Adrenal gland (tissue), 12 donors: ENCODE results near the gene COMMD1. TPM values are rescaled to one million over a fixed set of nuclear protein-coding genes. Genes with fewer than 3 reads are reported as not detected.

ENCODE experiments used
- DNase-seq, 7 donors: peaks; one replicate each; pipeline ENCODE4 v3.0.0-alpha.2; 2019 to 2020
- H3K27ac ChIP-seq, 5 donors: fragments of 200-600 bp; sonication (generic) in 4 of 5; 1 replicate in 3 of 5; 2 replicates in 2 of 5; pipeline versions ENCODE4 v1.5.1 to v1.8.0; 2016 to 2020; ENCODE audit warnings: mild to moderate bottlenecking in 1 of 5
- H3K27me3 ChIP-seq: fragments of 200-600 bp; 2 replicates; pipeline ENCODE4 v1.8.0; 2021
- H3K36me3 ChIP-seq, 2 donors: fragments of 200-600 bp; replicated peaks in 1 of 2; 1 replicate in 1 of 2; 2 replicates in 1 of 2; pipeline versions ENCODE4 v1.5.1 to v1.8.0; 2018 to 2022
- H3K4me1 ChIP-seq, 2 donors: fragments of 200-600 bp; replicated peaks in 1 of 2; 1 replicate in 1 of 2; 2 replicates in 1 of 2; pipeline versions ENCODE4 v1.5.1 to v1.8.0; 2018 to 2021
- H3K4me3 ChIP-seq, 4 donors: fragments of 200-600 bp; sonication (generic) in 3 of 4; one replicate each; pipeline ENCODE4 v1.5.1; 2016 to 2018
- H3K9me3 ChIP-seq, 3 donors: fragments of 200-600 bp; sonication (generic) in 1 of 3; replicated peaks in 1 of 3; 1 replicate in 2 of 3; 2 replicates in 1 of 3; pipeline versions ENCODE4 v1.5.1 to v1.8.0; 2016 to 2021
- CTCF ChIP-seq, 6 experiments: fragments of 450-650 bp in 4 of 6; fragments of 200-600 bp in 2 of 6; sonication (generic) in 1 of 6; IDR thresholded peaks; 1 replicate in 5 of 6; 2 replicates in 1 of 6; pipeline versions ENCODE4 v1.5.1 to v1.8.0; 2016 to 2021; ENCODE audit warnings: antibody characterized with exemption in 6 of 6, mild to moderate bottlenecking in 2 of 6, moderate library complexity in 1 of 6
- POLR2A ChIP-seq, 2 donors: fragments of 450-650 bp; IDR thresholded peaks; one replicate each; pipeline ENCODE4 v1.6.1; 2017; ENCODE audit warnings: antibody characterized with exemption in 2 of 2, mild to moderate bottlenecking in 2 of 2, moderate library complexity in 1 of 2
- WGBS, 4 donors: extraction: QIAGEN DNeasy Blood & Tissue Kit in 2 of 4; methylation state at CpG; one replicate each; pipeline versions ENCODE4 v1.1.5 to v1.1.7; 2013 to 2017; 5-methylcytosine and 5-hydroxymethylcytosine counted together
- intact Hi-C, 2 donors: fragments of 100-400 bp; cut with DNase I; formaldehyde crosslinking; loops; one replicate each; pipeline versions ENCODE4 v1.14.1 to v1.15.0; 2022 to 2023
- polyA plus RNA-seq, 3 donors: library from polyadenylated mRNA; stranded (reverse); fragments of 200-250 nt in 2 of 3; fragments of 350-450 nt in 1 of 3; fragmentation: Illumina TruSeq in 1 of 3; extraction: RNeasy Lipid Tissue Mini Kit (QIAGEN cat#74804) in 1 of 3; gene quantifications; one replicate each; pipeline ENCODE4 v1.2.3, GENCODE V29; 2013 to 2014
- total RNA-seq, 9 donors: library from RNA; depleted of rRNA in 4 of 9; stranded (reverse); fragments of >200 nt in 4 of 9; fragments of 120-200 nt in 1 of 9; fragmentation: NEBNext Ultra II Directional in 1 of 9; extraction: Animal tissue kit (Norgen Biotek cat#: 25700) in 1 of 9; gene quantifications; one replicate each; pipeline versions ENCODE4 v1.1.0 to v1.2.4, GENCODE V29; 2013 to 2023
- donor health status: healthy with polysubstance abuse.
- donor health status: Bipolar disorder and iron deficiency.
- donor health status: DM: yes; HTN: yes; CAD: no.
- donor health status: DM: no; HTN: no; CAD: no.
- donor health status: DM: no; HTN: no; CAD: no.
- donor health status: DM: yes; HTN: yes; CAD: no.

The COMMD1 gene
- total and polyA plus RNA-seq, 12 donors: 35.5 to 89.9 (median 55.4) TPM

- intact Hi-C loops: no loop called here
- Histone ChIP-seq H3K27me3 (no peaks in the 10 kb centered on the region), H3K9me3 (no peaks in the 10 kb centered on the region), H3K4me3 (no peak overlapping the region), H3K4me1 (no peaks in the 10 kb centered on the region), H3K36me3 (no peaks in the 10 kb centered on the region), H3K27ac (no peak overlapping the region)
- WGBS, 4 donors: 91 to 97% (median 94%) methylated on average over 3 of the region's 3 CpGs
- no peak for TF ChIP-seq CTCF (IDR thresholded peaks at IDR 0.05)
- TF ChIP-seq POLR2A (IDR thresholded peaks at IDR 0.05): no peak
- DNase-seq: no peak
These were observed 139.6 kb downstream of the COMMD1 start for GRCh38 chr2:62045017-62045543.

GRCh38 chr2:62046141-62046540, 140.7 kb downstream of the COMMD1 start:
- no peaks in the 10 kb centered on the region for H3K27me3 ChIP-seq
- 93 to 97% (median 97%) methylated on average over 1 of the region's 1 CpG for WGBS, 4 donors
- intact Hi-C loops: no loop called here
- no peak for TF ChIP-seq POLR2A (IDR thresholded peaks at IDR 0.05)
- no peak for TF ChIP-seq CTCF (IDR thresholded peaks at IDR 0.05)
- H3K9me3 ChIP-seq: no peaks in the 10 kb centered on the region
- DNase-seq: no peak
- no peak overlapping the region for H3K4me3 ChIP-seq
- no peaks in the 10 kb centered on the region for H3K36me3 ChIP-seq
- no peak overlapping the region for H3K27ac ChIP-seq
- H3K4me1 ChIP-seq: no peaks in the 10 kb centered on the region

GRCh38 chr2:62050456-62051045, 145.1 kb downstream of the COMMD1 start:
- 20 to 29% (median 23%) methylated on average over 2 of the region's 2 CpGs for WGBS, 4 donors
- Histone ChIP-seq H3K9me3 (no peaks in the 10 kb centered on the region), H3K27me3 (no peaks in the 10 kb centered on the region), H3K4me3 (no peak overlapping the region), H3K4me1 (peaks cover 0 to 6% of the 10 kb centered on the region in 2 donors), H3K27ac (no peak overlapping the region), H3K36me3 (no peaks in the 10 kb centered on the region)
- no peak for DNase-seq
- intact Hi-C loops: no loop called here
- TF ChIP-seq POLR2A (IDR thresholded peaks at IDR 0.05) (no peak), CTCF (IDR thresholded peaks at IDR 0.05) (no peak)

- 69 to 76% (median 72%) methylated on average over 4 of the region's 4 CpGs for whole genome bisulfite sequencing, 4 donors
- H3K27ac ChIP-seq: no peak overlapping the region
- H3K9me3 ChIP-seq: no peaks in the 10 kb centered on the region
- no peak for DNase-seq
- peaks cover 0 to 6% of the 10 kb centered on the region in 2 donors for H3K4me1 ChIP-seq
- intact Hi-C loops: no loop called here
- no peaks in the 10 kb centered on the region for H3K27me3 ChIP-seq
- TF ChIP-seq POLR2A (IDR thresholded peaks at IDR 0.05) (no peak), CTCF (IDR thresholded peaks at IDR 0.05) (no peak)
- no peak overlapping the region for H3K4me3 ChIP-seq
- H3K36me3 ChIP-seq: no peaks in the 10 kb centered on the region
These were observed 148.7 kb downstream of the COMMD1 start for GRCh38 chr2:62054029-62054791.
